Measurements from ENCODE around the gene RBM25.

Gene RBM25

GRCh38 chr14:73102806-73103497 is 44.6 kb downstream of the RBM25 start:
- FAIRE-seq, result no peak
- no peak for DNase-seq (ENCODE audit: low spot score)

DNA sequence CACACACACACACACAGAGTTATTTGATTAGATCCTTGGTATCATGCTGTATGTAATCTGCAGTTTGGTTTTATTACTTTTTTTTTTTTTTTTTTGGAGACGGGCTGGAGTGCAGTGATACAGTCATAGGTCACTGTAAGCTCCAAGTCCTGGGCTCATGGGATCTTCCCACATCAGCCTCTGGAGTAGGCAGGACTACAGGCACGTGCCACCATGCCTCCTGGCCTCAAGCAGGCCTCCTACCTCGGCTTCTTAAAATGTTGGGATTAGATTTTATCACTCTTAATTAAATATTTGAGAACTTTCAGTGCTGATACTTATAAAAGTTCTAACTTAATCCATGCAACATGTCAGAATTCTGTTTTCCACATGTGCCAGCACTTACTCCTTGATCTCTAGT is 46.7 kb downstream of the RBM25 start:
- no peak for DNase-seq (ENCODE audit: low spot score)
- no peak for FAIRE-seq

DNA sequence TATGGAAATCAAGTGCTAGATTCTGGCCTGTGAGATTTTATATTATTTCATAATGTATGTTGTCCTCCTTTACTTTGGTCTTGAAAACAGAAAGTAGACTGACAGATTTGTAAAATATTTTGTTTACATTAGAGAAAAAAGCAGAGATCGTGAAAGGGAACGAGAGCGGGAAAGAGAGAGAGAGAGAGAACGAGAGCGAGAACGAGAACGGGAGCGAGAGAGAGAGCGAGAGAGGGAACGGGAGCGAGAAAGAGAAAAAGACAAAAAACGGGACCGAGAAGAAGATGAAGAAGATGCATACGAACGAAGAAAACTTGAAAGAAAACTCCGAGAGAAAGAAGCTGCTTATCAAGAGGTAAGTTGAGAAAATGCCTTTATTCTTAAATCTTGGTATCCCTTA is 47.4 kb downstream of the RBM25 start:
- no peak for FAIRE-seq
- DNase-seq (ENCODE audit: low spot score), result no peak

DNA sequence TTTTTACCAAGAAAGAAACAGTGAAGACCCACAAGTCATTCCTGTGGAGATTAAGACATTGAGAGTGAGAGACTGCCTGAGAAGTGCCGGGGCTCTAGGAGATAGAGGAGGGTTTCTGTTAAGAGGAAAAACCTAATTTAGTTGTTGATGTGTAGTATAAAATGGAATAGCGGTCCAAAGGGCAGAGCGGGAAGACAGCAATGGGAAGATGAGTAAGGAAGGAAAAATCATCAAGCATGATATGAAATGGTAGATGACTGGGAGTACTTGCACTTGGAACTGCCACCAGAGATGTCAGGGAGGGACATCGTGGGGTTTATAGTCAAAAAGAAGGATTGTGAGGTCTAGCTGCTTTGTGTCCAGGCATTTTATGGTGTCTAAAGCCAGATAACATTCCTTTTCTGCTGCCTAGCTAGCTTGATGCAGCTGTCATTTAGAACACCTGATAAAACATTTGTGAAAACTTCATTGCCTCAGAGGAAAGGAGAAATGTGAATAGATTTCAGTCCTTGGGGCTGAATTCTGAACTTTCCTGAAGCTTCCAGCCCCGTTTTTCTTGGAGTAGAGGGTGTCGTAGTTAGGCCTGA is 57.8 kb downstream of the RBM25 start:
- FAIRE-seq (no peak), DNase-seq (ENCODE audit: low spot score) (no peak)

GRCh38 chr14:73124180-73124894 is 66.0 kb downstream of the RBM25 start:
- no peak for FAIRE-seq

GRCh38 chr14:73125169-73125588 is 66.8 kb downstream of the RBM25 start:
- FAIRE-seq (no peak), DNase-seq (ENCODE audit: low spot score) (no peak)

More at GRCh38 chr14:73124180-73124894, 66.0 kb downstream of the RBM25 start:
- no peak for DNase-seq (ENCODE audit: low spot score)

- FAIRE-seq, result no peak
Observed at GRCh38 chr14:73125746-73126145, 67.4 kb downstream of the RBM25 start.

DNA sequence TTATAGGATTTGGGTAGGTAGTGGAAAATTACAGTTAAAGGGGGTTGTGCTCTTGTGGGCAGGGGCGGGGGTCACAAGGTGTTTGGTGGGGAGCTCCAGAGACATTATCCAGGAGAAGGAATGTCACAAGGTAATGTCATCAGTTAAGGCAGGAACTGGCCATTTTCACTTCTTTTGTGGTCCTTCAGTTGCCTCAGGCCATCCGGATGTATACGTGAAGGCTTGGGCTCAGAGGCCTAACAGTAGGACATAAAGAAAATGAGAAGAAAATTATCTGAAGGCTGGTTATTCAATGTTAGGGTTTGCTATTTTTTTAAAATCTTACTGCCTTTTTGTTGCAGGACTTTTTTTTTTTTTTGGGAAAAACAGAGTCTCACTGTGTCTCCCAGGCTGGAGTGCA is 75.5 kb downstream of the RBM25 start:
- DNase-seq (ENCODE audit: low spot score) (no peak), FAIRE-seq (no peak)

More at GRCh38 chr14:73125746-73126145, 67.4 kb downstream of the RBM25 start:
- DNase-seq (ENCODE audit: low spot score), result no peak

- FAIRE-seq, result no peak
Observed at GRCh38 chr14:73136085-73136386, 77.7 kb downstream of the RBM25 start.

DNA sequence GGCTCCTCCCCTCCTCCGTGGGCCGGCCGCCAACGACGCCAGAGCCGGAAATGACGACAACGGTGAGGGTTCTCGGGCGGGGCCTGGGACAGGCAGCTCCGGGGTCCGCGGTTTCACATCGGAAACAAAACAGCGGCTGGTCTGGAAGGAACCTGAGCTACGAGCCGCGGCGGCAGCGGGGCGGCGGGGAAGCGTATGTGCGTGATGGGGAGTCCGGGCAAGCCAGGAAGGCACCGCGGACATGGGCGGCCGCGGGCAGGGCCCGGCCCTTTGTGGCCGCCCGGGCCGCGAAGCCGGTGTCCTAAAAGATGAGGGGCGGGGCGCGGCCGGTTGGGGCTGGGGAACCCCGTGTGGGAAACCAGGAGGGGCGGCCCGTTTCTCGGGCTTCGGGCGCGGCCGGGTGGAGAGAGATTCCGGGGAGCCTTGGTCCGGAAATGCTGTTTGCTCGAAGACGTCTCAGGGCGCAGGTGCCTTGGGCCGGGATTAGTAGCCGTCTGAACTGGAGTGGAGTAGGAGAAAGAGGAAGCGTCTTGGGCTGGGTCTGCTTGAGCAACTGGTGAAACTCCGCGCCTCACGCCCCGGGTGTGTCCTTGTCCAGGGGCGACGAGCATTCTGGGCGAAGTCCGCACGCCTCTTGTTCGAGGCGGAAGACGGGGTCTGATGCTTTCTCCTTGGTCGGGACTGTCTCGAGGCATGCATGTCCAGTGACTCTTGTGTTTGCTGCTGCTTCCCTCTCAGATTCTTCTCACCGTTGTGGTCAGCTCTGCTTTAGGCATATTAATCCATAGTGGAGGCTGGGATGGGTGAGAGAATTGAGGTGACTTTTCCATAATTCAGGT is 78.3 kb downstream of the RBM25 start, which contains the start of gene PSEN1:
Gene PSEN1, plus strand, starts transcription at position 121 of the 839 bp plus-strand sequence. CDS start 11,513 bp downstream, outside the sequence.
- FAIRE-seq (no peak), DNase-seq (ENCODE audit: low spot score) (peak; percentile 60)

More at GRCh38 chr14:73136085-73136386, 77.7 kb downstream of the RBM25 start:
- DNase-seq (ENCODE audit: low spot score), result no peak

DNA sequence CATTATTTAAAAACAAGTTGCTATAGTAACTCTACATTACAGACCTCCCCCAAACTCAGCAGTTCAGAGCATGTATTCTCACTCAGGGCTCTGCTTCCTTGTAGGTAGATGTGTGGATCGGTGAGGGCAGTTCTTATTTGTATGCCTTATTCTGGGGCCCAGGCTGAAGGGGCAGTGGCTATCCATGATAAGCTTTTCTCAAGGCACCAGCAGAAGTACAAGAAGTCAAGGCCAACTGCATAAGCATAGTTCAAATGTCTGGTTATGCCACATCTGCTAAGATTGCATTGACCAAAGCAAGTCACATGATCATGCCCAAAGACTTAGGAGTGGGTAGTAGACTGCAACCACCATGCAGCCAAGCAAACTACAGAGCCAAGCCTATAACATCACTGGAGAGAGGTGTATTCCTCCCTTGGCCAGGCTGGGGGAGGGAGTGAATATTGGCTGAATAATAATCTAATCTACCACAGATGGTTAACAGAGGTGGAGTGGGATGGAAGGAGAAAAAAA is 82.5 kb downstream of the RBM25 start:
- DNase-seq (ENCODE audit: low spot score) (no peak), FAIRE-seq (no peak)

- DNase-seq (ENCODE audit: low spot score), result no peak
- FAIRE-seq, result no peak
Observed at GRCh38 chr14:73142216-73142615, 83.9 kb downstream of the RBM25 start.

DNA sequence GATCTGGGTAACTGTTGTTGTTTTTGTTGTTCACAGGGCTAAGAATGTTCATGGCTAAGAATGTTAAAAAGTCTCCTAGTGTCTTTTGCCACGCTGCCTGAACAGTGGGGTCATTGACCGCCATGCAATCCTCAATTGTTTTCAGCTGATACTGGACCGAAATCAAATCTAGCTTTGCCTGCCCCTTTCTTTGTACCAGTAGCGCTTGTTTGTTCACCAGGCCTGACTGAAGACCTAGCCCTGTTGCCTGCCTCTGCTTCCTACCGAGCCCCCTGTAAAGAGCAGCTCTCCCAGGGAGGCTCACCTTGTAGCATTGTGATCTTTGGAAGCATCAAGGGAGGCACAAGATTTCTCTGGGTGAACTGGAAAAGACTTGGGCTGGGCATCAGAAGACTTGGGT is 84.7 kb downstream of the RBM25 start:
- no peak for FAIRE-seq
- no peak for DNase-seq (ENCODE audit: low spot score)

GRCh38 chr14:73143617-73144016 is 85.3 kb downstream of the RBM25 start:
- FAIRE-seq (no peak), DNase-seq (ENCODE audit: low spot score) (no peak)

- FAIRE-seq (no peak), DNase-seq (ENCODE audit: low spot score) (no peak)
Observed at GRCh38 chr14:73145371-73145770, 87.0 kb downstream of the RBM25 start.

DNA sequence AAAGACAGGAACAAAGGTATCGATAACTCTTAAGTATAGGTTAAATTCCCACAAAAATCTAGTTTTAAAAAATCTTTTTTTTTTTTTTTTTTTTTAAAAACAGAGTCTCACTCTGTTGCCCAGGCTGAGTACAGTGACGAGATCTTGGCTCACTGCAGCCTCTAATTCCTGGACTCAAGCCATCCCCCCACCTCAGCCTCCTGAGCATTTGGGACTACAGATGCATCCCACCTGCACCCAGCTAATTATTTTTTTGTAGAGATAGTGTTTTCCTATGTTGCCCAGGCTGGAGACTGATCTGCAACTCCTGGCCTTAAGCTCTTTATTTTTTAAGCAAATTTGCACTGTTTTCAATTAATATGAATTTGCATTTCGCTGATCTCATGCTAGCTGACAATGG is 87.8 kb downstream of the RBM25 start:
- no peak for FAIRE-seq
- no peak for DNase-seq (ENCODE audit: low spot score)

DNA sequence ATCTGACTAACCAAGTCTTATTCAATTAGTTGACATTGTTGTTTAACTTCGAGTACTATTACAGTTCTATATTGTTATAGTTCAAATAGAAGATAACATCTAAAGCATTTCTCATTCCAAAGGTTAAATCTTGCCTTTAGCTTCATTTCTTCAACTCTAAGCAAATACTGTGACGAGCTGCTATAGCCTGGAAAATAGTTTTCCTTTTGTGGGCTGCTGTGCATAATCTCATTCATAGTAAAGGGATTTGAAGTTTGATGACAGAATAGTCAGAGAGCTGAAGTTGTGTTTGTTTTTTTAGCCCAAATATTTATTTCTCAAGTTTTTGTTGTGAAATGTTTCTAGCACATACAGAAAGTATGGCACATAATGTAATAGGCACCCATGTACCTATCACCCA is 91.4 kb downstream of the RBM25 start:
- DNase-seq (ENCODE audit: low spot score), result no peak
- no peak for FAIRE-seq

DNA sequence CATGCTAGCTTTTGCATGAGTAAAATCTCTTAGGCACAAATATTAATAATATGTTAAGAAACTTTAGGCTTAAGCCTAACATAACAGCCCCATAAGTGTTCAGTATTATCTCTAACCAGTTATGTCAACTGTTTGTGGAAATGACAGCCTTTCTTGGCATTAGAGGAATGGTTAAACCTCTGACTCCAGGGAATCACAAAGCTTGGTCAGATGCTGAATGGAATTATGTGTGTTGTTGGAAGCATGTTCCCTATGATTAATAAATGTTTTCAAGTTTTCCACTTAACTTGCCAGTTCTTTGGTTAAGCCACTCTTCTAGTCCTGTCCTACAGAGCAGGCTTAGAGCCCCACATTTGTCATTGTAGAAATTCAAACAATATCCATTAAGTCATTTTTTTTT is 94.9 kb downstream of the RBM25 start:
- no peak for FAIRE-seq
- no peak for DNase-seq (ENCODE audit: low spot score)

DNA sequence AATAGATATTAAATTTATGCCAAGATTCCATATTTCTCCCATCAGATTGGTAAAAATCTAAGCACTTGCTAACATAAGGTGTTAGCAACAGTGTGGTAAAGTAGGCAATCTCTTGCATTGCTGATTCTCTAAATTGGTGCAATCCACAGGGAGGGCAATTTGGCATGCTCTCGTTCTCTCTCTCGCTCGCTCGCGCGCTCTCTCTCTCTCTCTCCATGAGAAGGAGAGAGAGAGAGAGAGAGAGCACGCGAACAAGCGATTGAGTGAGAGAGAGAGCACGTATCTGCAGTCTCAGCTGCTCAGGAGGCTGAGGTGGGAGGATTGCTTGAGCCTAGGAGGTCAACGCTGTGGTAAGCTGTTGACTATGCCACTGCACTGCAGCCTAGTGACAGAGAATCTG is 103.9 kb downstream of the RBM25 start:
- FAIRE-seq (no peak), DNase-seq (ENCODE audit: low spot score) (no peak)

DNA sequence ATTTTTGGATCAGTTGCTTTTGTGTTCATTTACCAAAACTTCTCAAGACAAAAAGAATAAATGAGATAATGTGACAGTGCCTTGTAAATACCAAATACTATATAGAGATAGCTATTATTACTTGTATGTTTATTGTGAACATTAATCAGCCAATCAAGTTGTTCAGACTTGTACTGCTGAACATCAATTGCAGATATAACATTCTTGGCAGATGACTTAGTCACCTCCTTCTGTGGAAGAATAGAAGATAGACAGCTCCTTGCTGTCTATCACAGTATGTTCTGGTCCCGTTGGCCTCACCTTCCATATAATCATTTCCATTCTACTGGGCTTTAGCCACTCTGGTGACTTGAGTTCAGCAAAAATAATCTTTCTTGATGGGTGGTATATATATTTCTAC is 108.1 kb downstream of the RBM25 start:
- FAIRE-seq, result no peak

DNA sequence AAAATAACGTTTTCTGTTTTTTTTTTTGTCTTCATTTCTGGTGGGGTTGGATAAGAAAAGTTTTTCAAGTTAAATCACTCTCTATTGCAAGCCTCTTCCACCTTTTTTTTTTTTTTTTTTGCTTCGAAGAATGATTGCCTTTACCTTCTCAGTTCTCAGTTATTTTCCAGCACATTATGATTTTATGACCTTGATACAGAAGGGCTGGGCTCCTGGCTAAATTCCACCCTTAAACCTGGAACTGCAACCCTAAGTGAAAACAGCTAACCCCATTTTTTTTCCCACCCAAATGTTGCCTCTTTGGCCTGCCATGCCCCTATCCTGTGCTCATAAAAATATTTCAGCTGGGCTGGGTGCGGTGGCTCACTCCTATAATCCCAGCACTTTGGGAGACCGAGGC is 109.4 kb downstream of the RBM25 start:
- DNase-seq (ENCODE audit: low spot score) (no peak), FAIRE-seq (no peak)

More for the DNA sequence above, 108.1 kb downstream of the RBM25 start:
- no peak for DNase-seq (ENCODE audit: low spot score)

All from RCC 7860 (cell line).